Ectodermal cell (in vitro differentiated cells): ENCODE measurements around the gene ADORA3. TPM values are rescaled to one million over a fixed set of nuclear protein-coding genes. Genes with fewer than 3 reads are reported as not detected.
"Not testable (repeated sequence)": the region's sequence is repeated elsewhere in the genome, so short reads cannot be mapped to it uniquely, and the experiment has no call there.

Experiments
- H3K27ac ChIP-seq: 2 replicates; pipeline ENCODE4 v1.7.0; 2013; ENCODE audit warnings: mild to moderate bottlenecking, low read depth, low read length; ENCODE audit not compliant: insufficient read depth, poor library complexity, severe bottlenecking
- H3K27me3 ChIP-seq: 2 replicates; pipeline ENCODE4 v1.7.0; 2013; ENCODE audit warnings: mild to moderate bottlenecking, low read length; ENCODE audit not compliant: insufficient read depth, control insufficient read depth, poor library complexity, severe bottlenecking
- H3K36me3 ChIP-seq: one replicate; pipeline ENCODE4 v1.7.0; 2013; ENCODE audit warnings: low read length; ENCODE audit not compliant: control insufficient read depth, insufficient read depth
- H3K4me1 ChIP-seq: one replicate; pipeline ENCODE4 v1.7.0; 2013; ENCODE audit warnings: low read length; ENCODE audit not compliant: control insufficient read depth, insufficient read depth
- H3K4me3 ChIP-seq: 2 replicates; pipeline ENCODE4 v1.7.0; 2013; ENCODE audit warnings: low read depth, low read length, control low read depth; ENCODE audit not compliant: insufficient read depth
- H3K9me3 ChIP-seq: 2 replicates; pipeline ENCODE4 v1.7.0; 2013; ENCODE audit warnings: mild to moderate bottlenecking, low read length, moderate library complexity; ENCODE audit not compliant: control insufficient read depth
- WGBS, 2 experiments: methylation state at CpG; one replicate each; pipeline ENCODE4 v1.1.7; 2013; ENCODE audit warnings: missing lambda C conversion rate in 2 of 2; 5-methylcytosine and 5-hydroxymethylcytosine counted together
- polyA plus RNA-seq, 4 experiments: library from polyadenylated mRNA; stranded (reverse); fragments of 50-300 nt; gene quantifications; one replicate each; pipeline ENCODE4 v1.2.3, GENCODE V29; 2013

ADORA3 gene
- not detected for polyA plus RNA-seq (2013, experiment 1 of 4)
- polyA plus RNA-seq (2013, experiment 2 of 4), result not detected
- not detected for polyA plus RNA-seq (2013, experiment 3 of 4)
- not detected for polyA plus RNA-seq (2013, experiment 4 of 4)

DNA sequence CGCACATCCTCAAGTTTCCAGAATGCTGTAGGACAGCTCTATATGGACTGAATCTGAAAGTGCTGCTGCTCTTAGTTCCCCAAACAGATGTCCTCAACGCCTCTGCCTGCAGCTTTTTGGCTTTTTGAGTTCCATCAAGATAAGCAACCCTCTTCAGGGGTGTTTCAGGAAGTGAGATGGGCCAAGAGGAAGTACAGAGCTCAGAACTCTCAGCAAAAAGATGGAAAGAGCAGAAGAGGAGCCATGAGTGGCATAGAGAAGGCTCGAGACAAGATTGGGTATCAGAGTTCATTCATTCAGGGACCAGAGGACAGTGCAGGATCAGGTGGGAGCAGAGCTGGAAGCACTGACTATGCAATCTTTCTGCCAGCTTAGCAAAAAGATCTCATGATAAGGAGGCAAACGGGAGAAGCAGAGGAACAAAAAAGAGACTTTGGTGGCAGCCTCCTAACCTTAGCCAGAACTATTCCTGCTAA, at the start of gene ADORA3, which contains the start of gene TMIGD3:
TSS of gene ADORA3 (minus strand) at position 49 of the 476 bp plus-strand sequence. CDS start 279 bp downstream, outside the sequence.
TSS of gene TMIGD3 (minus strand) at position 49 of the 476 bp plus-strand sequence. CDS start 279 bp downstream, outside the sequence.
- no peaks in the 10 kb centered on the region for H3K36me3 ChIP-seq
- no peak within 1 kb of the TSS for H3K4me3 ChIP-seq
- no peaks in the 10 kb centered on the region for H3K27me3 ChIP-seq
- no peaks in the 10 kb centered on the region for H3K9me3 ChIP-seq
- 90 to 95% methylated on average over 4 of the region's 4 CpGs for WGBS, 2 experiments
- H3K4me1 ChIP-seq, result peaks cover 5% of the 10 kb centered on the region
- H3K27ac ChIP-seq, result no peak within 1 kb of the TSS

DNA sequence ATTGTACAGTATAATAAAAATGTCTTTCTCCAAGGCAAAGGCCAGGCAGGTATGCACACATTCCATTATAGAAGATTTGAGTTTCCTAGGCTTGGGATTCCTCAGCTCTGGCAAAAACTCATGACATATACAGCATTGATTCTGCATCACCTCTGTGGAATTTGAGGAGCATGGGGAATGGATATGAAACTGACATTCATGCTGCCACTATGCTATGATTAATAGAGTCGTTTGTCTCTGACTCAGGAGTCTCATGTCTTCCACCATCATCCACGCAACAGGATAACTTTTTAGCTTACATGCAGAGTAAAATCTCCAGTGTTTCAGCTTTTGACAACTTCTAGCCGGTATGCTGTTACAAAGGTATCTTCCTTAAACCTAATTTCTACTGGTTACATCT, 49.8 kb upstream of the ADORA3 start:
- Histone ChIP-seq H3K4me1 (no peaks in the 10 kb centered on the region), H3K36me3 (no peaks in the 10 kb centered on the region), H3K27me3 (no peaks in the 10 kb centered on the region), H3K27ac (no peak overlapping the region), H3K4me3 (no peak overlapping the region), H3K9me3 (no peaks in the 10 kb centered on the region)
- WGBS, 2 experiments, result 96% methylated on average over 3 of the region's 3 CpGs

DNA sequence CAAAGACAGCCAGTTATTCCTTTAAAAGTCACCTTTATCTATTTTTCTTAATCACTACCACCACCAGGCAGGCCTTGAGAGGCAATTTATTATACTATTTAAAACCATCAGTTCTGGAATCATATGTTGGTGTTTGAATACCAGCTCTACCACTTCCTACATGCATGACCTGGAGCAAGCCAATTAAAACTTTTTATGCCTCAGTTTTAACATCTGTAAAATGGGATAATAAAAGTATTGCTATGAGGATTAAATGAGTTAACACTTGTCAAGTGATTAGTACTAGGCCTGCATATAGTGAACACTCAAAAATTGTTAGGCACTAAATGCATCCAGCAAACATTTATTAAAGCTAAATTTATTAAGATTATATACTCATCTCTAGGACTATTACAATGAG, 49.2 kb upstream of the ADORA3 start:
- Histone ChIP-seq H3K4me1 (no peaks in the 10 kb centered on the region), H3K9me3 (no peaks in the 10 kb centered on the region), H3K36me3 (no peaks in the 10 kb centered on the region), H3K4me3 (no peak overlapping the region), H3K27me3 (no peaks in the 10 kb centered on the region), H3K27ac (no peak overlapping the region)

DNA sequence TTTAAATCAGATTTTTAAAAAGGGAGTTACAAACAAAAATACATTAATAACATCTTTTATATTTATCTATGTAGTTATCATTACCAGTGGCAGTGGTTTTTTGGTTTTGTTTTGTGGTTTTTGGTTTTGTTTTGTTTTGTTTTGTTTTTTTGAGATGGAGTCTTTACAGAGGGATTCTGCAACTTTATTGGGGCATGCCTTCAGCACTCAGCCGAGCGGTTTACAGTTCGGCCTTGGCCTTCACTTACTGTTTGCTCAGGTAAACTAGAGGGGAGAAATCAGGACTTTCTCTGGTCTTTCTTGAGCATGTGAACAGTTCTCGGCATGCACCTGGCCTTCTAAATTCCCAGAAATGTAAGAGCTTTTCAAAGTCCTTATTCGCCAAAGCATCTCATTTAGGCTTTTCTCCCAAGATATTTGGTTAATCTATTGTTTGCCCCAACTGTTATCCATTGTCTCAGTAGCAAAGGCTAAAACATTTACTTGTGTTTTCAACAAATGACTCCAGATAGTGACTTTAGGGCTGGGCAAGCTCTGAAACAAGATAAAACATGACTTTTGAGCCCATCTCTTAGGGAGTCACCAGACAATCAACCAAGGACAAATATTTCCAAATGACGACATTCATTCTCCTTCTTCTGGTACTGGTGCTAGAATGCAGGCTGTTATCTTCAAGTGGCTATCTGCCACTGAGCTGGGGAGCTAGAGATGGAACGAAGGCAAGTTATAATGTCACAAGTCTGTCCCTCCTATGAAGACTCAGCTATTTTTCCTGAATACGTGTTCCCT, 48.4 kb upstream of the ADORA3 start:
- 86 to 96% methylated on average over 8 of the region's 8 CpGs for WGBS, 2 experiments
- H3K27ac ChIP-seq, result no peak overlapping the region
- no peaks in the 10 kb centered on the region for H3K9me3 ChIP-seq
- H3K4me1 ChIP-seq, result no peaks in the 10 kb centered on the region
- no peaks in the 10 kb centered on the region for H3K36me3 ChIP-seq
- H3K4me3 ChIP-seq, result no peak overlapping the region
- no peaks in the 10 kb centered on the region for H3K27me3 ChIP-seq

DNA sequence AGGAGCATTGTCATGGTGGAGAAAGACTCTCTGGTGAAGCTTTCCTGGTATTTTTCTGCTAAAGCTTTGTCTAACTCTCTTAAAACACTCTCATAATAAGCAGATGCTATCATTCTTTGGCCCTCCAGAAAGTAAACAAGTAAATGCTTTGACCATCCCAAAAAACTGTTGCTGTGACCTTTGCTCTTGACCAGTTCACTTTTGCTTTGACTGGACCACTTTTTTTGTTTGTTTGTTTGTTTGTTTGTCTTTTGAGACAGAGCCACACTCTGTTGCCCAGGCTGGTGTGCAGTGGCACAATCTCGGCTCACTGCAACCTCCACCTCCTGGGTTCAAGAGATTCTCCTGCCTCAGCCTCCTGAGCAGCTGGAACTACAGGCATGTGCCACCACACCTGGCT, 44.4 kb upstream of the ADORA3 start:
- H3K9me3 ChIP-seq, H3K27ac ChIP-seq, H3K4me3 ChIP-seq, H3K4me1 ChIP-seq, H3K36me3 ChIP-seq, H3K27me3 ChIP-seq: not testable (repeated sequence)
- WGBS, 2 experiments, result 84 to 94% methylated on average over 1 of the region's 1 CpG

DNA sequence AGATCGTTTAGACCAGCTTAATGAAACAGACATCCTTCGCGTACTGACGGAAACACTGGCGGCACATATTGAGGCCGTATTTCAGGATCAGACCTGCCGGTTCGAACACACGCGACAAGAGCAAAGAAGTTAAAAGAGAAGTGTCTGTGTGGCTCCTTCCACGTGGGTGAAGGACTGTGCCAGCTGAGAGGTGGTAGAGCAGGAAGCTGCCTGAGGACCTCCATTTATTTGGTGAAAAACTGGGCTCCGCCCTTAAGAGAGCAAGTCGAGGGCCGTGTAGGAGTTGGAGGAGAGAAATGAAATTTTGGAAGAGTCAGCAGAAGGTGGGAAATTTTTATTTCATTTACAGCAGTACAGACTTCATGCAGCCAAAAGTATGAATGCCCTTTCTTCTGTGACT, 38.8 kb upstream of the ADORA3 start:
- WGBS, 2 experiments, result 74 to 75% methylated on average over 14 of the region's 14 CpGs
- Histone ChIP-seq H3K27ac (no peak overlapping the region), H3K4me3 (no peak overlapping the region), H3K36me3 (no peaks in the 10 kb centered on the region), H3K27me3 (no peaks in the 10 kb centered on the region), H3K9me3 (no peaks in the 10 kb centered on the region), H3K4me1 (no peaks in the 10 kb centered on the region)

DNA sequence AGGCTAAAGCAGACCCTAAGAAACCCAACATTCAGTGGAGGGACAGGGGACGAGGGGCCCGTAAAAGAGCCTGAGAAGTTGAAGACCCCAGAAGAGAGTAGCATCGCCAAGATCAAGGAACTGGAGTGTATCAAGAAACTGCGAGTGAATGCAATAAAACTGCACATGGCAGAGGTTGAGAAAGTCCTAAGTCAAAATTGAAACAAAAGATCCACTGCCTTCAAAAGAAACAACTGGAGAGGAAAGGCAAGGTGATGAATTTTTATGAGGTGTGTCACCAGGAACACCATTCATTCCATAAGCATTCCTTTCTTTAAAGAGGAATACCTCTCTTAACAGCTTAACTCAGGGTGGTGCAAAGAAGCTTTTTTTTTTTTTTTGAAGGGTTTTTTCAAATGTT, 38.3 kb upstream of the ADORA3 start:
- WGBS, 2 experiments, result 76 to 84% methylated on average over 4 of the region's 4 CpGs

DNA sequence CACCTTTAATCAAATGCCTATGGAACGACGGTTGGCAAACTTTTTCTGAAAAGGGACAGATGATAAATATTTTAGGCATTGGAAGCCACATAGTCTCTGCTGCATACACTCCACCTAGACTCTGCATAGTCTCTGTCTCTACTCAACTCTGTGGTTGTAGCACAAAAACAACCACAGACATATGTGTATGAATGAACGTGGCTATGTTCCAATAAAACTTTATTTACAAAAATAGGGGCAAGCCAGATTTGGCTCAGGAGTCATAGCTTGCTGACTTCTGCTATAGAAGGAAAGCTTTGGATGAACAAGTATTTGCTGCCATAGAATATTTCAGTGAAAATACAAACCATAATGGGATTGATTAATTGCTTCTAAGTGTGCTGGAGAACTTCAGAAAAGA, 37.5 kb upstream of the ADORA3 start:
- no peak overlapping the region for H3K4me3 ChIP-seq
- H3K27ac ChIP-seq, result no peak overlapping the region
- no peaks in the 10 kb centered on the region for H3K4me1 ChIP-seq
- no peaks in the 10 kb centered on the region for H3K27me3 ChIP-seq
- H3K36me3 ChIP-seq, result no peaks in the 10 kb centered on the region
- H3K9me3 ChIP-seq, result no peaks in the 10 kb centered on the region
- 92 to 94% methylated on average over 3 of the region's 3 CpGs for WGBS, 2 experiments

More for the DNA sequence above, 38.3 kb upstream of the ADORA3 start:
- no peaks in the 10 kb centered on the region for H3K9me3 ChIP-seq
- no peak overlapping the region for H3K27ac ChIP-seq
- H3K27me3 ChIP-seq, result no peaks in the 10 kb centered on the region
- H3K4me3 ChIP-seq, result no peak overlapping the region
- no peaks in the 10 kb centered on the region for H3K36me3 ChIP-seq
- no peaks in the 10 kb centered on the region for H3K4me1 ChIP-seq

DNA sequence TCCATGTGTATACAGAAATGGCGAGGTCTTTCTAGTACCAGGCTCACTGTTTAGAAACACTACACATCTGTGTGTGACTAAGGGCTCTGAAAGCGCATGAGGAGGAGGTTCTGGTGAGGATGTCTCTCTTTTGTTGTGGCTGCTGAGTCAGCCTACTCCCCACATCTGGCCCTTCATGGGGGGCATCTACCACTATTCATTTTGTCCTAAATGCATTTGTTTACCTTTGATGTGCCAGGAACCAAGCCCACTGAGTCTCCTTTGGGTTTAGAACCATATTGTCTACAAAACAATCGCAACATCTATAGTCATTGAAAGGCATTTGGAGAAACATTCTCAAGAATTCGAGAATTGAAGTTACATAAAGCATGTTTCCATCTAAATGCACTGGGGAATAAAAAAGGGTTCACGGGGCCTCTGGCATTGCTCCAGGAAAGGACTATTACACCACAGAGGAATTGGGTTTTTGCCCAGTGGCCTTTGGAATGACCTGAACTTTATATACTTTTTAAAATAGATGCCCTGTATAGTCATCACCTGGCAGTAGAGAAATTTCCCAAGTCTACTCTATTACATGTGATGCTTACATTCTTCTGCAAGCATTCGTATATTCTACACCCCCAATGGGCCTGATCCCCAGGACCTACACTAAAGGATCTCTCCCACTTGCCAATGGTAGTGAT, 35.1 kb upstream of the ADORA3 start:
- no peak overlapping the region for H3K27ac ChIP-seq
- H3K4me3 ChIP-seq, result no peak overlapping the region
- no peaks in the 10 kb centered on the region for H3K36me3 ChIP-seq
- H3K4me1 ChIP-seq, result peaks cover 4% of the 10 kb centered on the region
- 74 to 77% methylated on average over 5 to 6 of the region's 6 CpGs for WGBS, 2 experiments
- H3K27me3 ChIP-seq, result no peaks in the 10 kb centered on the region
- H3K9me3 ChIP-seq, result no peaks in the 10 kb centered on the region
